Liver (tissue), 9 donors: Measurements from ENCODE around the gene SIRPD. TPM values are rescaled to one million over a fixed set of nuclear protein-coding genes. Genes with fewer than 3 reads are reported as not detected.

Experiments used
- DNase-seq: peaks from one replicate; pipeline ENCODE4 v3.0.0-alpha.2; 2017; ENCODE audit warnings: low spot score
- H3K27ac ChIP-seq, 2 donors: one replicate each; pipeline ENCODE4 v1.7.0; 2013; ENCODE audit warnings: inconsistent platforms in 2 of 2, low read length in 2 of 2, control low read depth in 1 of 2, low read depth in 1 of 2, mild to moderate bottlenecking in 1 of 2
- H3K27me3 ChIP-seq, 4 donors: one replicate each; pipeline versions ENCODE4 v1.6.1 to v1.7.0; 2013; ENCODE audit warnings: low read length in 3 of 4, inconsistent platforms in 1 of 4, mild to moderate bottlenecking in 1 of 4, moderate library complexity in 1 of 4; ENCODE audit not compliant: control insufficient read depth in 4 of 4, insufficient read depth in 4 of 4
- H3K36me3 ChIP-seq, 4 donors: one replicate each; pipeline versions ENCODE4 v1.6.1 to v1.7.0; 2013; ENCODE audit warnings: low read length in 3 of 4, mild to moderate bottlenecking in 3 of 4, low read depth in 1 of 4, moderate library complexity in 1 of 4; ENCODE audit not compliant: control insufficient read depth in 4 of 4, insufficient read depth in 3 of 4
- H3K4me1 ChIP-seq, 4 donors: one replicate each; pipeline versions ENCODE4 v1.6.1 to v1.7.0; 2013; ENCODE audit warnings: low read length in 3 of 4, mild to moderate bottlenecking in 3 of 4, moderate library complexity in 1 of 4; ENCODE audit not compliant: control insufficient read depth in 4 of 4, insufficient read depth in 4 of 4
- H3K4me3 ChIP-seq, 3 donors: one replicate each; pipeline versions ENCODE4 v1.6.1 to v1.7.0; 2013; ENCODE audit warnings: low read length in 3 of 3, control low read depth in 1 of 3, low read depth in 1 of 3, mild to moderate bottlenecking in 1 of 3
- H3K9ac ChIP-seq, 2 donors: one replicate each; pipeline ENCODE4 v1.7.0; 2013; ENCODE audit warnings: low read length in 2 of 2, mild to moderate bottlenecking in 2 of 2, moderate library complexity in 2 of 2, control low read depth in 1 of 2, low read depth in 1 of 2
- H3K9me3 ChIP-seq, 4 donors: one replicate each; pipeline versions ENCODE4 v1.6.1 to v1.7.0; 2013; ENCODE audit warnings: low read length in 3 of 4; ENCODE audit not compliant: control insufficient read depth in 4 of 4
- ATF3 ChIP-seq: IDR thresholded peaks from 2 replicates; pipeline ENCODE4 v1.6.1; 2016; ENCODE audit warnings: antibody characterized with exemption
- CTCF ChIP-seq: fragments of 150-350 bp; IDR thresholded peaks from 2 replicates; pipeline ENCODE4 v1.5.1; 2017; ENCODE audit warnings: improper control_type of control experiment, low read depth, low read length; ENCODE audit not compliant: missing input control
- EGR1 ChIP-seq, 2 donors: IDR thresholded peaks; 2 replicates each; pipeline ENCODE4 v1.6.1; 2016 to 2018; ENCODE audit warnings: antibody characterized with exemption in 2 of 2, low read depth in 2 of 2
- FOXA1 ChIP-seq: IDR thresholded peaks from 2 replicates; pipeline ENCODE4 v1.6.1; 2016; ENCODE audit warnings: antibody characterized with exemption
- FOXA2 ChIP-seq: IDR thresholded peaks from 2 replicates; pipeline ENCODE4 v1.6.1; 2016; ENCODE audit warnings: antibody characterized with exemption
- GABPA ChIP-seq, 2 donors: IDR thresholded peaks in 1 of 2; conservative IDR thresholded peaks in 1 of 2; 2 replicates each; pipeline ENCODE4 v1.6.1; 2016; ENCODE audit warnings: antibody characterized with exemption in 2 of 2, mild to moderate bottlenecking in 1 of 2, moderate library complexity in 1 of 2
- HNF4A ChIP-seq, 2 donors: conservative IDR thresholded peaks; 2 replicates each; pipeline ENCODE4 v1.6.1; 2016; ENCODE audit warnings: antibody characterized with exemption in 2 of 2, mild to moderate bottlenecking in 2 of 2
- HNF4G ChIP-seq: IDR thresholded peaks from 2 replicates; pipeline ENCODE4 v1.6.1; 2016; ENCODE audit warnings: antibody characterized with exemption
- JUND ChIP-seq, 2 donors: IDR thresholded peaks; 2 replicates each; pipeline ENCODE4 v1.6.1; 2016; ENCODE audit warnings: antibody characterized with exemption in 2 of 2
- MAX ChIP-seq: IDR thresholded peaks from 2 replicates; pipeline ENCODE4 v1.6.1; 2016; ENCODE audit warnings: antibody characterized with exemption
- NR2F2 ChIP-seq: IDR thresholded peaks from 2 replicates; pipeline ENCODE4 v1.6.1; 2016; ENCODE audit warnings: antibody characterized with exemption
- RAD21 ChIP-seq, 2 donors: IDR thresholded peaks; 2 replicates each; pipeline ENCODE4 v1.6.1; 2016; ENCODE audit warnings: antibody characterized with exemption in 2 of 2, mild to moderate bottlenecking in 2 of 2
- REST ChIP-seq: IDR thresholded peaks from 2 replicates; pipeline ENCODE4 v1.6.1; 2016; ENCODE audit warnings: antibody characterized with exemption, mild to moderate bottlenecking
- RXRA ChIP-seq, 2 donors: IDR thresholded peaks; 2 replicates each; pipeline ENCODE4 v1.6.1; 2017 to 2018; ENCODE audit warnings: antibody characterized with exemption in 2 of 2, mild to moderate bottlenecking in 1 of 2
- SP1 ChIP-seq: IDR thresholded peaks from 2 replicates; pipeline ENCODE4 v1.6.1; 2018; ENCODE audit warnings: antibody characterized with exemption, mild to moderate bottlenecking
- TAF1 ChIP-seq: conservative IDR thresholded peaks from 2 replicates; pipeline ENCODE4 v1.6.1; 2016; ENCODE audit warnings: antibody characterized with exemption, mild to moderate bottlenecking
- YY1 ChIP-seq: IDR thresholded peaks from 2 replicates; pipeline ENCODE4 v1.6.1; 2016; ENCODE audit warnings: antibody characterized with exemption, mild to moderate bottlenecking
- ZBTB33 ChIP-seq: IDR thresholded peaks from 2 replicates; pipeline ENCODE4 v1.6.1; 2016; ENCODE audit warnings: antibody characterized with exemption
- WGBS: extraction: QIAGEN DNeasy Blood & Tissue Kit; methylation state at CpG from one replicate; pipeline ENCODE4 v1.1.7; 2013; 5-methylcytosine and 5-hydroxymethylcytosine counted together
- polyA plus RNA-seq, 2 donors: library from polyadenylated mRNA; stranded (reverse) in 1 of 2; unstranded in 1 of 2; fragments of 200-250 nt in 1 of 2; fragments of >200 nt in 1 of 2; fragmentation: Nextera tagmentation in 1 of 2; extraction: Ambion mirVana in 1 of 2; gene quantifications; one replicate each; pipeline versions ENCODE4 v1.2.1 to v1.2.3, GENCODE V29; 2013 to 2015
- total RNA-seq, 2 donors: library from RNA; depleted of rRNA; stranded (reverse); fragments of >200 nt; gene quantifications; one replicate each; pipeline ENCODE4 v1.2.3, GENCODE V29; 2014
- donor health status: healthy.
- donor health status: healthy.
- donor health status: healthy.
- donor health status: healthy.
- donor health status: healthy.

Gene SIRPD
- total and polyA plus RNA-seq, 4 donors, result 1.1 TPM; not detected in 3

GRCh38 chr20:1526310-1526709 is 31.2 kb downstream of the SIRPD start (continued):
- TF ChIP-seq CTCF (no peak), RXRA (IDR thresholded peaks at IDR 0.05) (no peak), NR2F2 (no peak), SP1 (no peak)

- no peak overlapping the region for H3K27ac ChIP-seq
- DNase-seq, result no peak
- no peaks in the 10 kb centered on the region for H3K9me3 ChIP-seq
- peaks cover 0 to 8% (median 0%) of the 10 kb centered on the region in 4 donors for H3K27me3 ChIP-seq
- no peaks in the 10 kb centered on the region for H3K36me3 ChIP-seq
- H3K4me3 ChIP-seq, result no peak overlapping the region
- no peak overlapping the region for H3K9ac ChIP-seq
- TF ChIP-seq YY1, result no peak
- TF ChIP-seq ZBTB33, result no peak
- no peak for TF ChIP-seq CTCF
- TF ChIP-seq MAX, result no peak
- TF ChIP-seq TAF1, result no peak
- TF ChIP-seq FOXA2, result no peak
- TF ChIP-seq RAD21 (IDR thresholded peaks at IDR 0.05), result no peak
- TF ChIP-seq GABPA (IDR thresholded peaks at IDR 0.05 in 1 of 2, conservative IDR thresholded peaks at IDR 0.05 in 1 of 2), result no peak
- TF ChIP-seq RXRA (IDR thresholded peaks at IDR 0.05), result no peak
- no peak for TF ChIP-seq ATF3
- TF ChIP-seq HNF4A (conservative IDR thresholded peaks at IDR 0.05), result no peak
- no peak for TF ChIP-seq REST
- TF ChIP-seq EGR1 (IDR thresholded peaks at IDR 0.05; ENCODE audit: low read depth in 2 of 2), result no peak
- no peak for TF ChIP-seq NR2F2
- TF ChIP-seq SP1, result no peak
- no peak for TF ChIP-seq HNF4G
- no peak for TF ChIP-seq JUND (IDR thresholded peaks at IDR 0.05)
- no peak for TF ChIP-seq FOXA1
- 54% methylated on average over 4 of the region's 4 CpGs for WGBS
- no peaks in the 10 kb centered on the region for H3K4me1 ChIP-seq
Measured at GRCh38 chr20:1524004-1524403, 33.5 kb downstream of the SIRPD start.
